ENCODE measurements around the gene GCSAM.
"Not testable (repeated sequence)": the region's sequence is repeated elsewhere in the genome, so short reads cannot be mapped to it uniquely, and the experiment has no call there.

Gene GCSAM

GRCh38 chr3:112074006-112074405, 59.0 kb downstream of the GCSAM start:
- peak; percentile 41 for DNase-seq (ENCODE audit: low spot score)

DNA sequence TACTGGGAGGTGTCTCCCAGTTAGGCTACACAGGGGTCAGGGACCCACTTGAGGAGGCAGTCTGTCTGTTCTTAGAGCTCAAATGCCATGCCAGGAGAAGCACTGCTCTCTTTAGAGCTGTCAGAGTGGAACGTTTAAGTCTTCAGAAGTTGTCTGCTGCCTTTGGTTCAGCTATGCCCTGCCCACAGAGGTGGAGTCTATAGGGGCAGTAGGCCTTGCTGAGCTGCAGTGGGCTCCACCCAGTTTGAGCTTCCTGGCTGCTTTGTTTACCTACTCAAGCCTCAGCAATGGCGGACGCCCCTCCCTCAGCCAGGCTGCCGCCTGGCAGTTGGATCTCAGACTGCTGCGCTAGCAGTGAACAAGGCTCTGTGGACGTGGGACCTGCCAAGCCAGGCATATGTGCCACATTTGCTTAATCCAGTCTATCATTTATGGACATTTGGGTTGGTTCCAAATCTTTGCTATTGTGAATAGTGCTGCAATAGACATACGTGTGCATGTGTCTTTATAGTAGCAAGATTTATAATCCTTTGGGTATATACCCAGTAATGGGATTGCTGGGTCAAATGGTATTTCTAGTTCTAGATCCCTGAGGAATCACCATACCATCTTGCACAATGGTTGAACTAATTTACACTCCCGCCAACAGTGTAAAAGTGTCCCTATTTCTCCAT, 60.5 kb downstream of the GCSAM start:
- DNase-seq (ENCODE audit: low spot score), result not testable (repeated sequence)

Measured in kidney tubule cell (primary cell).